Activated B cell treated with CpG ODN at 0.5 μM for 24 hours (primary cell): ENCODE data around the gene AASDH. TPM values are rescaled to one million over a fixed set of nuclear protein-coding genes. Genes with fewer than 3 reads are reported as not detected.

ENCODE experiments used
- ATAC-seq: fragments of 200-7000 bp; cut with Tn5 transposase; one replicate; pipeline ENCODE4 v1.10.0; 2021; ENCODE audit warnings: low read depth, mild to moderate bottlenecking, moderate library complexity
- CTCF ChIA-PET: fragments of 350-600 bp; sonication (Branson Sonifier 250); formaldehyde crosslinking; loops from one replicate; lab custom pipeline; 2021; ENCODE audit warnings: antibody characterized with exemption; lab: Charles Lee
- POLR2A ChIA-PET: fragments of 350-600 bp; sonication (Branson Sonifier 250); formaldehyde crosslinking; loops from one replicate; lab custom pipeline; 2021; ENCODE audit warnings: antibody characterized with exemption; lab: Charles Lee
- DNase-seq: peaks from one replicate; pipeline ENCODE4 v3.0.0; 2022
- H3K27ac Mint-ChIP-seq: one replicate; pipeline ENCODE4 v1.8.0; 2020; ENCODE audit warnings: mixed read lengths
- H3K27me3 Mint-ChIP-seq: one replicate; pipeline ENCODE4 v1.8.0; 2021; ENCODE audit warnings: mixed read lengths
- H3K36me3 Mint-ChIP-seq: one replicate; pipeline ENCODE4 v1.8.0; 2021; ENCODE audit warnings: low read depth, mixed read lengths
- H3K4me1 Mint-ChIP-seq: one replicate; pipeline ENCODE4 v1.8.0; 2021; ENCODE audit warnings: mixed read lengths
- H3K4me3 Mint-ChIP-seq: one replicate; pipeline ENCODE4 v1.8.0; 2020; ENCODE audit warnings: mild to moderate bottlenecking, mixed read lengths
- H3K9me3 Mint-ChIP-seq: one replicate; pipeline ENCODE4 v1.8.0; 2020; ENCODE audit warnings: mixed read lengths
- intact Hi-C: fragments of 100-400 bp; cut with micrococcal nuclease; formaldehyde crosslinking; loops from one replicate; pipeline ENCODE4 v1.15.1; 2024
- total RNA-seq: library from RNA; stranded (reverse); gene quantifications from 2 replicates; pipeline ENCODE4 v1.2.3, GENCODE V29; 2022
- TF ChIP-seq, protein P1 (sequence below): fragments of 200-600 bp; IDR thresholded peaks from one replicate; pipeline ENCODE4 v1.8.0; 2022; ENCODE audit warnings: antibody characterized with exemption, mild to moderate bottlenecking

Gene AASDH
- total RNA-seq, 1 donor from 2014 or later, result 12.8 TPM

DNA sequence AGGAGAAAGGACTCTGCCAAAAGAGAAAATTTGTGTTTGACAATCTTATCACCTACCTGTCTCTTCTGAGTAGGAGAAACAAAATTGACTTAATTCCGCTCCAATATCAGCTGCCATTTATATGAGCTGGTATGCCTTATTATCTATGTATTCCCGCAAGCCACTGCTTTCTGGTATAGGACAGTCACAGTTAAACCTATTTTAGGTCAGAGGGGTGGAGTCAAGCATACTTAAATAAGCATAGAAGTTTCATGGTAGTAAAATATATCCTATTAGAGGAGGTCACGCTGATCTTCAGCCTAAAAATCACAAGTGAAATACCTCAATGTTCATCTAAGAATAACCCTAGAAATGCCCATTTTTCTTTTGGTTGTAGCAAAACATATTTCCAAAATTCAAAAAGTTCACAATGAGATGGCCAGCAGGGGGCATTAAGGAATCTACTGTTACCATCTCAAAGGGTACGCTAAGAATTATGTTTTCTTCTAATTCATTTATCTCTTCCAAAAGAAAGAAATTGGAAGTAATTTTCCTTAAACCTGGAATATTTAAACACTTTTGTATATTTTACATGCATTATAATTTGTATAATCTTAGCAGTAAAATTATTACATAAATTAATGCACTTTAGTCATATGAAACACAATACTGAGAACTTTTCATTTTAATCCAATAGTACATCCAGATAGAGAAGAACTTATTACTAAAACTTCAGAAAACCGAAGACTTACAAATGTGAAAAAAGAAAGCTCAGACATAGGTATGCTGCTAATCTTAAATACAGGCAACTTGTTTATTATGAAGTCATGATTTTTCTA, 37.6 kb upstream of the AASDH start:
- Mint-ChIP-seq H3K4me1 (peaks cover 12% of the 10 kb centered on the region), H3K9me3 (no peaks in the 10 kb centered on the region), H3K27me3 (no peaks in the 10 kb centered on the region), H3K36me3 (no peaks in the 10 kb centered on the region), H3K4me3 (no peak overlapping the region), H3K27ac (no peak overlapping the region)
- TF ChIP-seq, protein P1, sequence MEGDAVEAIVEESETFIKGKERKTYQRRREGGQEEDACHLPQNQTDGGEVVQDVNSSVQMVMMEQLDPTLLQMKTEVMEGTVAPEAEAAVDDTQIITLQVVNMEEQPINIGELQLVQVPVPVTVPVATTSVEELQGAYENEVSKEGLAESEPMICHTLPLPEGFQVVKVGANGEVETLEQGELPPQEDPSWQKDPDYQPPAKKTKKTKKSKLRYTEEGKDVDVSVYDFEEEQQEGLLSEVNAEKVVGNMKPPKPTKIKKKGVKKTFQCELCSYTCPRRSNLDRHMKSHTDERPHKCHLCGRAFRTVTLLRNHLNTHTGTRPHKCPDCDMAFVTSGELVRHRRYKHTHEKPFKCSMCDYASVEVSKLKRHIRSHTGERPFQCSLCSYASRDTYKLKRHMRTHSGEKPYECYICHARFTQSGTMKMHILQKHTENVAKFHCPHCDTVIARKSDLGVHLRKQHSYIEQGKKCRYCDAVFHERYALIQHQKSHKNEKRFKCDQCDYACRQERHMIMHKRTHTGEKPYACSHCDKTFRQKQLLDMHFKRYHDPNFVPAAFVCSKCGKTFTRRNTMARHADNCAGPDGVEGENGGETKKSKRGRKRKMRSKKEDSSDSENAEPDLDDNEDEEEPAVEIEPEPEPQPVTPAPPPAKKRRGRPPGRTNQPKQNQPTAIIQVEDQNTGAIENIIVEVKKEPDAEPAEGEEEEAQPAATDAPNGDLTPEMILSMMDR, result peak; percentile 75
- DNase-seq, result no peak
- intact Hi-C loops, result loop anchor here (1.0 to 2.0 kb wide), 5 partner anchors 10 to 411 kb away; partner anchors contain the start of genes PPAT and SRP72
- no peak for ATAC-seq
- ChIA-PET POLR2A (interaction anchor here (1.4 to 1.6 kb wide), 2 partner anchors 9 to 12 kb away, joined by 5 to 8 read pairs; no protein-coding TSS in a partner anchor), CTCF (interaction anchor here (1.0 to 5.5 kb wide), 12 partner anchors 10 to 411 kb away, joined by 3 to 87 read pairs (median 8); partner anchors contain the start of genes PAICS, PPAT and SRP72)

DNA sequence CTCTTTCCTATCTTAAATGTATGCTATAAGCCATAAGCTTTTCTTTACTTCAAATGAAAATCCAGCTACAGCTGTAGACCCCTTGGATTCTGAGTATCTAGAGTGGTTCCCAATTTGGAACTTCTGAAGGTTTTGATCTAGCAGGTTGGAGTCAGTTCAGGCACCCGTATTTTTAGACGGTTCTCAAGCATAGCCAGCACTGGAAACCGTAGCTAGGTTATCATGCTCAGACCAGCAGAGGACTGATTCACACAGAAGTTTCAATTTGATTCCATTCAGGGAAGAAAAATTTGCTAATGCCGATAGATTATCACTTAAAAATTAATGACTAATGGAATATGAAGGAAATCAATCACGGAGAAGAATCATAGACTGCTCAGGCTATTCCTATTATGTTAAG, 36.9 kb upstream of the AASDH start:
- POLR2A ChIA-PET, result no interaction called here
- ATAC-seq, result no peak
- TF ChIP-seq, protein P1, result no peak

DNA sequence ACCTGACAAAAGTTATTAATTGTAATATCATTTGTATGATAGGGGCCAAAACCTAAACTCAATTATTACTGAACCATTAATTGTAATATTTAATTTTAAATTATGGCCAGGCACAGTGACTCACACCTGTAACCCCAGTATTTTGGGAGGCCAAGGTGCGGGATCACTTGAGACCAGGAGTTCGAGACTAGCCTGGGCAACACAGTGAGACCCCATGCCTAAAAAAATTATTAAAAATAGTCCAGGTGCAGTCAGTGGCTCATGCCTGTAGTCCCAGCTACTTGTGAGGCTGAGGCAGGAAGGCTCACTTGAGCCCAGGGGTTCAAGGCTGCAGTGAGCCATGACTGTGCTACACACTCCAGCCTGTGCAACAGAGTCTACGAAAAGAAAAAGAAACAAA, 30.1 kb upstream of the AASDH start:
- DNase-seq (no peak), ATAC-seq (no peak)
- CTCF ChIA-PET, result no interaction called here
- Mint-ChIP-seq H3K4me3 (no peak overlapping the region), H3K27me3 (no peaks in the 10 kb centered on the region), H3K27ac (no peak overlapping the region), H3K4me1 (no peaks in the 10 kb centered on the region), H3K36me3 (no peaks in the 10 kb centered on the region), H3K9me3 (no peaks in the 10 kb centered on the region)
- TF ChIP-seq, protein P1, result no peak
- intact Hi-C loops, result no loop called here
- POLR2A ChIA-PET, result no interaction called here

More for the DNA sequence above, 36.9 kb upstream of the AASDH start:
- no peak overlapping the region for H3K27ac Mint-ChIP-seq
- peaks cover 12% of the 10 kb centered on the region for H3K4me1 Mint-ChIP-seq
- no peaks in the 10 kb centered on the region for H3K9me3 Mint-ChIP-seq
- no peaks in the 10 kb centered on the region for H3K36me3 Mint-ChIP-seq
- no peaks in the 10 kb centered on the region for H3K27me3 Mint-ChIP-seq
- no peak overlapping the region for H3K4me3 Mint-ChIP-seq
- DNase-seq, result no peak
- intact Hi-C loops, result loop anchor here (2.0 kb wide), 1 partner anchor 43 kb away; the partner anchor contains the start of gene SRP72
- CTCF ChIA-PET, result interaction anchor here (0.6 to 5.5 kb wide), 11 partner anchors 11 to 412 kb away, joined by 3 to 87 read pairs (median 4); partner anchors contain the start of genes PAICS, PPAT and SRP72

DNA sequence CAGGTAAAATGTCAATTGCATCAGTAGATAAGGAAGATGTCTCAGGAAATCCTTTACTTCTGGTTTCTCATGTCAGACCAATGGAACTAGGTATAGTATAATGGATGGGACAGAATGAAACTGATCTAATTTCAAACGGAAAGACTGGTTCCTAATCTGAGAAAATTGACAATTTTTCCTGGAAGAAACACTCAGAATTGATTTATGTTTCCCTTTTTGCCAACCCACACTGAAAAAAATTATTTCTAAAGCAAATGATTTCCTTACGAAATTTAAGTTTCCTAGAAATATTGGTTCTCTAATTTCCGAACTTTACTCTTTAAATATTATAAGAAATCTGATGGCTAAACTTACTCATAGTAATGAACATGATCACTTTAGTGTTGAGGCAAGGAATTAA, 29.1 kb upstream of the AASDH start:
- no peaks in the 10 kb centered on the region for H3K36me3 Mint-ChIP-seq
- no peak for ATAC-seq
- intact Hi-C loops, result no loop called here
- H3K4me3 Mint-ChIP-seq, result no peak overlapping the region
- no peaks in the 10 kb centered on the region for H3K9me3 Mint-ChIP-seq
- no peak overlapping the region for H3K27ac Mint-ChIP-seq
- no peaks in the 10 kb centered on the region for H3K4me1 Mint-ChIP-seq
- no peak for DNase-seq
- POLR2A ChIA-PET, result no interaction called here
- TF ChIP-seq, protein P1, result no peak
- CTCF ChIA-PET, result no interaction called here
- H3K27me3 Mint-ChIP-seq, result no peaks in the 10 kb centered on the region

DNA sequence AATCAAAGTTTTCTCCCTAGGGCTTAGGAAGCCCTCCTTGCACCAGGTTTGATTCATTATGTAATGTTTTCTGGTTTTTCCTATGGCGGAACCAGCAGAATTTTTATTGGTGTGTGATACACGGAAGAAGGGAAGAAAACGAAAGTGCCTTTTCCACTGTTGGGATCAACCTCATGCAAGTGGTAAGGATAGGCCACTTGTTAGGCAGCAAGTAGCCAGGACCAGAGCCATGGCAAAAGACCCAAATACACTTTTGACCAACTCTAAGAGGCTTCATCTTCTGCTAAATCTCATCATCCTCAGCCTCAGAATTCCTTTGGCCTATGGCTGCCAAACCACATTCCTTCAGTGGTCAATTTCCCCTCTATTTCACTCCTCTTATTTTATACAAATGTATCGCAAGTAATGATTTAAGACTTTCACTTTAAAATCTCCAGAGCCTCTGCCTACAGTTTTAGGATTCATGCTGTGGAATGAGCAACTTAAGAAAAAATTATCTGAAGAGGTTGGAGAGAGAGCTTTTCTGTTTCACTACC, 26.9 kb upstream of the AASDH start:
- DNase-seq (no peak), ATAC-seq (no peak)
- Mint-ChIP-seq H3K27me3 (no peaks in the 10 kb centered on the region), H3K4me3 (no peak overlapping the region), H3K36me3 (no peaks in the 10 kb centered on the region), H3K27ac (no peak overlapping the region), H3K4me1 (no peaks in the 10 kb centered on the region), H3K9me3 (no peaks in the 10 kb centered on the region)
- CTCF ChIA-PET, result no interaction called here
- intact Hi-C loops, result no loop called here
- POLR2A ChIA-PET, result no interaction called here
- TF ChIP-seq, protein P1, result no peak
